Stimulated activated CD4-positive, alpha-beta T cell treated with anti-CD3 and anti-CD28 coated beads, Interleukin-4, amount 100 ng/mL, for 48 hours (primary cell): Measurements from ENCODE around the gene CLMN.

ENCODE experiments used
- DNase-seq, 2 donors: peaks; one replicate each; pipeline ENCODE4 v3.0.0-alpha.2; 2020; ENCODE audit warnings: low read depth in 2 of 2

Gene CLMN

GRCh38 chr14:95319312-95320077, at the start of gene CLMN:
Gene CLMN (minus strand): TSS chr14:95319908. CDS start chr14:95319792, 116 bp downstream.
- DNase-seq = no peak

GRCh38 chr14:95365401-95365800, 45.7 kb upstream of the CLMN start:
- DNase-seq = no peak

- DNase-seq = no peak
These were observed 44.9 kb upstream of the CLMN start for GRCh38 chr14:95364481-95365209.

GRCh38 chr14:95363468-95363954, 43.8 kb upstream of the CLMN start:
- DNase-seq = no peak

GRCh38 chr14:95362138-95362494, 42.4 kb upstream of the CLMN start:
- DNase-seq = no peak

GRCh38 chr14:95361373-95362137, 41.8 kb upstream of the CLMN start:
- peak; percentile 21 to 42 for DNase-seq

- DNase-seq = no peak
These were observed 41.1 kb upstream of the CLMN start for GRCh38 chr14:95360828-95361227.

GRCh38 chr14:95359994-95360826, 40.5 kb upstream of the CLMN start:
- no peak for DNase-seq

GRCh38 chr14:95356245-95356869, 36.6 kb upstream of the CLMN start:
- DNase-seq = no peak

GRCh38 chr14:95355422-95355821, 35.7 kb upstream of the CLMN start:
- no peak for DNase-seq

GRCh38 chr14:95354834-95355233, 35.1 kb upstream of the CLMN start:
- DNase-seq = no peak

GRCh38 chr14:95353664-95354063, 34.0 kb upstream of the CLMN start:
- no peak for DNase-seq

GRCh38 chr14:95353007-95353406, 33.3 kb upstream of the CLMN start:
- DNase-seq = no peak

GRCh38 chr14:95352481-95352880, 32.8 kb upstream of the CLMN start:
- no peak for DNase-seq

- no peak for DNase-seq
These were observed 29.5 kb upstream of the CLMN start for GRCh38 chr14:95349241-95349640.

- DNase-seq = no peak
These were observed 28.8 kb upstream of the CLMN start for GRCh38 chr14:95348395-95349080.

GRCh38 chr14:95346820-95347219, 27.1 kb upstream of the CLMN start:
- DNase-seq = no peak

GRCh38 chr14:95346266-95346665, 26.6 kb upstream of the CLMN start:
- DNase-seq = no peak

GRCh38 chr14:95345032-95345431, 25.3 kb upstream of the CLMN start:
- DNase-seq = no peak

- no peak for DNase-seq
These were observed 24.8 kb upstream of the CLMN start for GRCh38 chr14:95344536-95344935.
